Activated naive CD8-positive, alpha-beta T cell (primary cell): ENCODE data around the gene ADARB2.

Experiments
- H3K27ac Mint-ChIP-seq: one replicate; pipeline ENCODE4 v1.8.0; 2021; ENCODE audit warnings: mixed read lengths
- H3K27me3 Mint-ChIP-seq: one replicate; pipeline ENCODE4 v1.8.0; 2021; ENCODE audit warnings: mixed read lengths
- H3K36me3 Mint-ChIP-seq: one replicate; pipeline ENCODE4 v1.8.0; 2021; ENCODE audit warnings: mixed read lengths
- H3K4me1 Mint-ChIP-seq: one replicate; pipeline ENCODE4 v1.8.0; 2021; ENCODE audit warnings: low read depth, mixed read lengths
- H3K4me3 Mint-ChIP-seq: one replicate; pipeline ENCODE4 v1.8.0; 2021; ENCODE audit warnings: mild to moderate bottlenecking, mixed read lengths
- H3K9me3 Mint-ChIP-seq: one replicate; pipeline ENCODE4 v1.8.0; 2021; ENCODE audit warnings: low read depth, mixed read lengths

ADARB2 gene

GRCh38 chr10:1297566-1298301, 439.6 kb downstream of the ADARB2 start:
- no peaks in the 10 kb centered on the region for H3K36me3 Mint-ChIP-seq

DNA sequence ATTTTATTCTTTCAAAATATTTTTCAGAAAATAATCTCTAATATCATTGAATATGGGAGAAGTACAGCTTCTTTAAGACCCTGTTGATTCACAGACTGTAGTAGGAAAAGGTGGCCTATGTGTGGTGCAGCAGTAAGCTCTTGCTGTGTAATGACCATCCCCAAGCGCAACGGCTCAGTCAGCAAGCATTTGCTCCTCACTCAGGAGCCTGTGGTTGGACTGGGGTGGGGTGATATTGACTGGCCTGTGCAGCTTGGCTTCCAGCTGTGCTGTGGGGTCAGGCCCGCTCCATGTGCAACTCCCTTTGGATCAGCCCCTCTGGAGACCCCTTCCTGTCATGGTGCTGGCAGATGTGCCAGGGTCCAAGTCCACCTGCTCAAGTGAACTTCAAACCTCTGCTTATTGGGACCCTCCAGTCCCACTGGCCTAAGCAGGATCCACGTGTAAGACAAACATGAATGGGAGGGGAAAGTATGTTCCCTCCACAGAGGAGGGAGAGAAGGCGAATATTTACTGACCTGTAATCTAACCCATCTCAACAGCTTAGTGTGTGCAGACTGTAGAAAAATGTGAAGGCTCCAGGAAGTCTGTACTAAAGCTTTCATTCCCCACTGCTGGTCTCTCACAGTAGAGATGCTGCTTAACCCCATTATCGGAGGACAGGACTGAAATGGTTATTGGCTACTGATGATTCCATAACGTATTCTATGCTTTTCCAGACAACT, 441.4 kb downstream of the ADARB2 start:
- peaks cover 26% of the 10 kb centered on the region for H3K27me3 Mint-ChIP-seq
- H3K4me3 Mint-ChIP-seq, result no peak overlapping the region
- no peak overlapping the region for H3K27ac Mint-ChIP-seq
- peaks cover 13% of the 10 kb centered on the region for H3K4me1 Mint-ChIP-seq
- H3K36me3 Mint-ChIP-seq, result no peaks in the 10 kb centered on the region
- H3K9me3 Mint-ChIP-seq, result no peaks in the 10 kb centered on the region

More at GRCh38 chr10:1297566-1298301, 439.6 kb downstream of the ADARB2 start:
- H3K27ac Mint-ChIP-seq, result no peak overlapping the region
- H3K9me3 Mint-ChIP-seq, result no peaks in the 10 kb centered on the region
- no peak overlapping the region for H3K4me3 Mint-ChIP-seq
- H3K27me3 Mint-ChIP-seq, result peaks cover 24% of the 10 kb centered on the region
- peaks cover 11% of the 10 kb centered on the region for H3K4me1 Mint-ChIP-seq

DNA sequence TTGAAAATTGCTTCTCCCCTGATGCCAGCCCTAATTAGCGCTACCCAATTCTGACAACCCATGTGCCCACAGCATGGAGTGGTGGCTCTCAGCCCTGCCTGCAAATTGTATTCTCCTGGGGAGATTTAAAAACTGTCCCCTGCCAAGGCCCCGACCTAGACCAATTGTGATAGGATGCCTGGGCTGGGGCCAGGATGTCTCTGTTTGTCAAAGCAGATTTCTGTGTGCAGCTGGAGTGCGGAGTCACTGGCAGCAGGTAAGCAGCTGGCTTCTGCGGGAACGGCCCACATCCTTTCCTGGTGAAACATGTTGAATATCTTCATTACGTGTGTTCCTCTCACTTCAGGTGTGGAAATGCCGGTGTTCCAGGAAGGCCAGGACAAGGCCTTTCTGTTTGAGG, 442.6 kb downstream of the ADARB2 start:
- no peak overlapping the region for H3K27ac Mint-ChIP-seq
- H3K27me3 Mint-ChIP-seq, result peaks cover 27% of the 10 kb centered on the region
- no peak overlapping the region for H3K4me3 Mint-ChIP-seq
- no peaks in the 10 kb centered on the region for H3K9me3 Mint-ChIP-seq
- H3K4me1 Mint-ChIP-seq, result peaks cover 13% of the 10 kb centered on the region
- H3K36me3 Mint-ChIP-seq, result no peaks in the 10 kb centered on the region

DNA sequence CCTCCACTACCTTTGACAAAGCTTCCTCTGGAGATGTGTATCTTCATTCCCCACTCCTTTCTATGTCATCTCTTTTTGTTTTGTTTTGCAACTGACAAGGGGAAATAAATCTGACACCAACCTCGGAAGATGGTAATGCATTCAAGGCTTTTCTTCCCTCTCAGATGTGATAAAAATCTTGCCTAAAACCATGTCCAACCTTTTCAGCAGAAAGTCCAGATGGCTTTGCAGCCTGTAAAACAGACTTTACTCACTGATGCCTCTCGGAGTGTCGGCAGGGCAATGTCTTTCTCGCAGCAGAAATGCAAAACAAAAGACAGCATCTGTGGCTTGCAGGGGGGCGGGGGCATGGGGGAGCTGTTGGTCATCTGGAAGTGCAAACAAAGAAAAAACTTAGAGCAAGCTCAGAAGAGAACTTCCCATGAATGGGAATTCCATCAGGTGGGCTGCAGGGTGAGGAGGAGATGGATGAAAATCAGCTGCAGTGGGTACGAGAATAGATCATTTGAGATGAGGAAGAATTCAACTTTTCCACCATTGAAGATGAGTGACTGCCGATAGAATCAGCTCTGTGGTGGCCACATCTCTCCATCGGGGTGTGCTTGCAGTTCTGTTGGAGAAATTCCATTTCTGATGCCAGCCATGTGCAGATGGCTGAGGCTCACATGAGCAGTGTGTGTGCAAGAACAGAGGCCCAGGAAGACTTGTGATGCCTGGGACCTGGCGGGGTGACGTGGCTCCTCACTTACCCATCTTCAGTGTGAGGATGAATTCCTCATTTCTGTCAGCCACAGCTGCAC, 443.5 kb downstream of the ADARB2 start:
- H3K9me3 Mint-ChIP-seq, result no peaks in the 10 kb centered on the region
- no peak overlapping the region for H3K4me3 Mint-ChIP-seq
- peaks cover 27% of the 10 kb centered on the region for H3K27me3 Mint-ChIP-seq
- H3K4me1 Mint-ChIP-seq, result peaks cover 10% of the 10 kb centered on the region
- no peaks in the 10 kb centered on the region for H3K36me3 Mint-ChIP-seq
- H3K27ac Mint-ChIP-seq, result no peak overlapping the region

GRCh38 chr10:1293157-1293556, 444.2 kb downstream of the ADARB2 start:
- peaks cover 25% of the 10 kb centered on the region for H3K27me3 Mint-ChIP-seq
- H3K36me3 Mint-ChIP-seq, result no peaks in the 10 kb centered on the region
- peaks cover 11% of the 10 kb centered on the region for H3K4me1 Mint-ChIP-seq
- no peaks in the 10 kb centered on the region for H3K9me3 Mint-ChIP-seq
- no peak overlapping the region for H3K4me3 Mint-ChIP-seq
- H3K27ac Mint-ChIP-seq, result no peak overlapping the region

GRCh38 chr10:1292611-1293031, 444.7 kb downstream of the ADARB2 start:
- no peaks in the 10 kb centered on the region for H3K36me3 Mint-ChIP-seq
- H3K4me1 Mint-ChIP-seq, result peaks cover 14% of the 10 kb centered on the region
- no peaks in the 10 kb centered on the region for H3K9me3 Mint-ChIP-seq
- H3K4me3 Mint-ChIP-seq, result no peak overlapping the region
- peaks cover 23% of the 10 kb centered on the region for H3K27me3 Mint-ChIP-seq
- no peak overlapping the region for H3K27ac Mint-ChIP-seq

- H3K36me3 Mint-ChIP-seq, result no peaks in the 10 kb centered on the region
- H3K9me3 Mint-ChIP-seq, result no peaks in the 10 kb centered on the region
- H3K27me3 Mint-ChIP-seq, result peaks cover 19% of the 10 kb centered on the region
- peaks cover 15% of the 10 kb centered on the region for H3K4me1 Mint-ChIP-seq
- H3K4me3 Mint-ChIP-seq, result no peak overlapping the region
- no peak overlapping the region for H3K27ac Mint-ChIP-seq
Observed at GRCh38 chr10:1291178-1292090, 445.9 kb downstream of the ADARB2 start.

DNA sequence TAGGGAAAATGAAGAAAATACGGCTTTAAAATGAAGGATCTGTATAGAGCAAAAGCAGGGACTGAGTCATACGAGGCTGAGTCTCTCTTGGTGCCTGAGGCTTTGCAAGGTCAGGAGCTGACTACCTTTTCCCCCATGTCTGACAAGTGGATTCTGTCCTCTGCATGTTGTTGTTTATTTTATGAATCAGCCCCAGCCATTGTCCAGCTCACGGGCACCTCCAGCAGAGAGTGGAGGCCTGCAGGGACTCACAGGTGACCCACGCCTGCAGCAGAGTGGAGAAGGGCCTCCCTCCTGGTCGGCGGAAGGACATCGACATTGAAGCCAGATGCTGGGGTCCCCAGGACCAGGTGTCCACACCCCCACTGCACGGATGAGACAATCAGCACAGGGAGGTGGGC, 447.3 kb downstream of the ADARB2 start:
- Mint-ChIP-seq H3K4me3 (no peak overlapping the region), H3K4me1 (peaks cover 15% of the 10 kb centered on the region), H3K27ac (no peak overlapping the region), H3K9me3 (no peaks in the 10 kb centered on the region), H3K27me3 (peaks cover 17% of the 10 kb centered on the region), H3K36me3 (no peaks in the 10 kb centered on the region)

- H3K27ac Mint-ChIP-seq, result no peak overlapping the region
- no peaks in the 10 kb centered on the region for H3K9me3 Mint-ChIP-seq
- no peaks in the 10 kb centered on the region for H3K36me3 Mint-ChIP-seq
- H3K4me3 Mint-ChIP-seq, result no peak overlapping the region
- H3K4me1 Mint-ChIP-seq, result peaks cover 15% of the 10 kb centered on the region
- H3K27me3 Mint-ChIP-seq, result peaks cover 15% of the 10 kb centered on the region
Observed at GRCh38 chr10:1289591-1289990, 447.7 kb downstream of the ADARB2 start.

DNA sequence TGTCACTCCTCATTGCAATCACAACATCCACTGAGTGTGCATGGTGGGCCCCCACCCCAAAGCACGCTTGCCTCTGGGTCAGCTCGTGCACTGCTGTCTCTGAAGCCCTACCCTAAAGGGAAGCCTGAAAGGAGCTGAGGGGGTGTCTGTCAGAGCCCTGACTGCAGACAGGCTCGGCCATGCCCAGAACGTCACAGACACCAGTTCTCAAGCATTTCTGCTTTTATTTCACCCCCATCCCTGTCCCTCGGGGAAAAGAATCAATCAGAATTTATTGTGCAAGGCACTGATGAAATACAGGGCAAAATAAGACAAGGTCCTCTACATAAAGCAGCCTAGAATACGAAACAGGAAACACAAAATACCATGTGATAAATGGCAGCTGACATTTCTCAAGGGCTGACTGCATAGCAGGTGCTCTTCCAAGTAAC, 449.3 kb downstream of the ADARB2 start:
- no peaks in the 10 kb centered on the region for H3K36me3 Mint-ChIP-seq
- no peak overlapping the region for H3K4me3 Mint-ChIP-seq
- H3K9me3 Mint-ChIP-seq, result no peaks in the 10 kb centered on the region
- H3K27me3 Mint-ChIP-seq, result peaks cover 11% of the 10 kb centered on the region
- H3K27ac Mint-ChIP-seq, result no peak overlapping the region
- H3K4me1 Mint-ChIP-seq, result peaks cover 8% of the 10 kb centered on the region

DNA sequence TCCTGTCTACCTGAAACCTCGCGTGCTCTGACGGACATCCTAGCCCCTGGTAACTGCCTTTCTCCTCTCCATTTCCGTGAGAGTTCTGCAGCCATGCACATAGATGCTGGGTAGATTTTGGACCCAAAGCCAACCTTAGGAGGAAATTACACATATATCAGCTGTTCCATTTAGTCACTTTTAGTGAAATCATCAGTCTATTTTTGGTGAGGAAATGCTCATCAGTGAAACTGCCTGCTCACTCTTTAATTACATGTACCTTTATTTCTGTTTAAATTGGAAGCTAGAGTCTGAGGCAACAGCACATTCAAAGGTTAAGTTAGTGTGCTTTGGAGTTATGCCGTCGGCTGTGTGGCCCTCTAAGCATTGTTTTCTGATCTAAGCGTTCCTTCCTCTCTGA, 449.8 kb downstream of the ADARB2 start:
- H3K27ac Mint-ChIP-seq, result no peak overlapping the region
- H3K4me3 Mint-ChIP-seq, result no peak overlapping the region
- no peaks in the 10 kb centered on the region for H3K9me3 Mint-ChIP-seq
- H3K36me3 Mint-ChIP-seq, result no peaks in the 10 kb centered on the region
- H3K4me1 Mint-ChIP-seq, result peaks cover 6% of the 10 kb centered on the region
- peaks cover 9% of the 10 kb centered on the region for H3K27me3 Mint-ChIP-seq

DNA sequence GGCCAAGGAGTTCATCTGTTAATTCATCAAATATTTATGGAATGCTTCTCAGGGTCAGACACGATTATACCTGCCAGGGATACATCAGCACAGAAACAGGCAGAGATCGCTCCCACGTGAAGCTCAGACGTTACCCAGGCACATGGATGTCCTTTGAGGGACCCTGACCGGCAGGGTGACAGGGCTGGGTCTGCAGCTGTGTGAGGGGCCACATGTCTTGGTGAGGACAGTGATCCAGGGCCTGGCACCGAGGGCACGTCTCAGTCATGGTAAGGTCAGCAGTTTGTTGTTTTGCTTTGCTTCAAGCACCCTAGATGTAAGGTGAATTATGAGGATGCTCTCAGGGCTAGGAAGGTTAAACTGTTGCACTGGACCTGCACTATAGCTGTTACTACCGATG, 453.2 kb downstream of the ADARB2 start:
- Mint-ChIP-seq H3K27me3 (peaks cover 5% of the 10 kb centered on the region), H3K4me3 (no peak overlapping the region)

GRCh38 chr10:1281405-1281782, 455.9 kb downstream of the ADARB2 start:
- H3K27me3 Mint-ChIP-seq, result peaks cover 5% of the 10 kb centered on the region
- no peaks in the 10 kb centered on the region for H3K36me3 Mint-ChIP-seq
- H3K9me3 Mint-ChIP-seq, result no peaks in the 10 kb centered on the region
- no peaks in the 10 kb centered on the region for H3K4me1 Mint-ChIP-seq
- no peak overlapping the region for H3K4me3 Mint-ChIP-seq
- H3K27ac Mint-ChIP-seq, result no peak overlapping the region

More for the DNA sequence above, 453.2 kb downstream of the ADARB2 start:
- Mint-ChIP-seq H3K9me3 (no peaks in the 10 kb centered on the region), H3K27ac (no peak overlapping the region), H3K4me1 (peaks cover 6% of the 10 kb centered on the region), H3K36me3 (no peaks in the 10 kb centered on the region)
